Osteocyte (in vitro differentiated cells): ENCODE results near the gene STMN3. TPM values are rescaled to one million over a fixed set of nuclear protein-coding genes. Genes with fewer than 3 reads are reported as not detected.

ENCODE experiments used
- DNase-seq: peaks from one replicate; pipeline ENCODE4 v3.0.0; 2021; ENCODE audit warnings: mixed read lengths; ENCODE audit not compliant: unreplicated experiment; ENCODE audit errors: extremely low spot score
- H3K27ac Mint-ChIP-seq: one replicate; pipeline ENCODE4 v1.8.0; 2021; ENCODE audit warnings: mild to moderate bottlenecking, mixed read lengths; ENCODE audit not compliant: unreplicated experiment
- H3K27me3 Mint-ChIP-seq: one replicate; pipeline ENCODE4 v1.8.0; 2021; ENCODE audit warnings: mixed read lengths; ENCODE audit not compliant: unreplicated experiment
- H3K36me3 Mint-ChIP-seq: one replicate; pipeline ENCODE4 v1.8.0; 2021; ENCODE audit warnings: mixed read lengths; ENCODE audit not compliant: unreplicated experiment
- H3K4me1 Mint-ChIP-seq: one replicate; pipeline ENCODE4 v1.8.0; 2021; ENCODE audit warnings: mixed read lengths; ENCODE audit not compliant: unreplicated experiment
- H3K4me3 Mint-ChIP-seq: one replicate; pipeline ENCODE4 v1.8.0; 2021; ENCODE audit warnings: mild to moderate bottlenecking, moderate library complexity, mixed read lengths; ENCODE audit not compliant: unreplicated experiment
- H3K9me3 Mint-ChIP-seq: one replicate; pipeline ENCODE4 v1.8.0; 2021; ENCODE audit warnings: mixed read lengths; ENCODE audit not compliant: unreplicated experiment
- total RNA-seq: library from RNA; stranded (reverse); gene quantifications from 2 replicates; pipeline ENCODE4 v1.2.1, GENCODE V29; 2021
- TF ChIP-seq, protein P1 (sequence below): fragments of 200-600 bp; sonication (generic); IDR thresholded peaks from 2 replicates; pipeline ENCODE4 v1.5.0; 2021; ENCODE audit warnings: antibody characterized with exemption, mild to moderate bottlenecking, moderate library complexity

Gene STMN3
- total RNA-seq, 1 donor from 2014 or later, result 33.2 TPM

DNA sequence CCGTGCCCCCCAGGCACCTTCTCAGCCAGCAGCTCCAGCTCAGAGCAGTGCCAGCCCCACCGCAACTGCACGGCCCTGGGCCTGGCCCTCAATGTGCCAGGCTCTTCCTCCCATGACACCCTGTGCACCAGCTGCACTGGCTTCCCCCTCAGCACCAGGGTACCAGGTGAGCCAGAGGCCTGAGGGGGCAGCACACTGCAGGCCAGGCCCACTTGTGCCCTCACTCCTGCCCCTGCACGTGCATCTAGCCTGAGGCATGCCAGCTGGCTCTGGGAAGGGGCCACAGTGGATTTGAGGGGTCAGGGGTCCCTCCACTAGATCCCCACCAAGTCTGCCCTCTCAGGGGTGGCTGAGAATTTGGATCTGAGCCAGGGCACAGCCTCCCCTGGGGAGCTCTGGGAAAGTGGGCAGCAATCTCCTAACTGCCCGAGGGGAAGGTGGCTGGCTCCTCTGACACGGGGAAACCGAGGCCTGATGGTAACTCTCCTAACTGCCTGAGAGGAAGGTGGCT, 44.2 kb upstream of the STMN3 start:
- H3K27ac Mint-ChIP-seq, result peak overlapping the region; percentile 18
- H3K4me3 Mint-ChIP-seq, result no peak overlapping the region
- TF ChIP-seq, protein P1, sequence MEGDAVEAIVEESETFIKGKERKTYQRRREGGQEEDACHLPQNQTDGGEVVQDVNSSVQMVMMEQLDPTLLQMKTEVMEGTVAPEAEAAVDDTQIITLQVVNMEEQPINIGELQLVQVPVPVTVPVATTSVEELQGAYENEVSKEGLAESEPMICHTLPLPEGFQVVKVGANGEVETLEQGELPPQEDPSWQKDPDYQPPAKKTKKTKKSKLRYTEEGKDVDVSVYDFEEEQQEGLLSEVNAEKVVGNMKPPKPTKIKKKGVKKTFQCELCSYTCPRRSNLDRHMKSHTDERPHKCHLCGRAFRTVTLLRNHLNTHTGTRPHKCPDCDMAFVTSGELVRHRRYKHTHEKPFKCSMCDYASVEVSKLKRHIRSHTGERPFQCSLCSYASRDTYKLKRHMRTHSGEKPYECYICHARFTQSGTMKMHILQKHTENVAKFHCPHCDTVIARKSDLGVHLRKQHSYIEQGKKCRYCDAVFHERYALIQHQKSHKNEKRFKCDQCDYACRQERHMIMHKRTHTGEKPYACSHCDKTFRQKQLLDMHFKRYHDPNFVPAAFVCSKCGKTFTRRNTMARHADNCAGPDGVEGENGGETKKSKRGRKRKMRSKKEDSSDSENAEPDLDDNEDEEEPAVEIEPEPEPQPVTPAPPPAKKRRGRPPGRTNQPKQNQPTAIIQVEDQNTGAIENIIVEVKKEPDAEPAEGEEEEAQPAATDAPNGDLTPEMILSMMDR, result no peak
- DNase-seq, result no peak
- H3K9me3 Mint-ChIP-seq, result no peaks in the 10 kb centered on the region
- H3K4me1 Mint-ChIP-seq, result peaks cover 31% of the 10 kb centered on the region
- H3K36me3 Mint-ChIP-seq, result no peaks in the 10 kb centered on the region
- no peaks in the 10 kb centered on the region for H3K27me3 Mint-ChIP-seq

DNA sequence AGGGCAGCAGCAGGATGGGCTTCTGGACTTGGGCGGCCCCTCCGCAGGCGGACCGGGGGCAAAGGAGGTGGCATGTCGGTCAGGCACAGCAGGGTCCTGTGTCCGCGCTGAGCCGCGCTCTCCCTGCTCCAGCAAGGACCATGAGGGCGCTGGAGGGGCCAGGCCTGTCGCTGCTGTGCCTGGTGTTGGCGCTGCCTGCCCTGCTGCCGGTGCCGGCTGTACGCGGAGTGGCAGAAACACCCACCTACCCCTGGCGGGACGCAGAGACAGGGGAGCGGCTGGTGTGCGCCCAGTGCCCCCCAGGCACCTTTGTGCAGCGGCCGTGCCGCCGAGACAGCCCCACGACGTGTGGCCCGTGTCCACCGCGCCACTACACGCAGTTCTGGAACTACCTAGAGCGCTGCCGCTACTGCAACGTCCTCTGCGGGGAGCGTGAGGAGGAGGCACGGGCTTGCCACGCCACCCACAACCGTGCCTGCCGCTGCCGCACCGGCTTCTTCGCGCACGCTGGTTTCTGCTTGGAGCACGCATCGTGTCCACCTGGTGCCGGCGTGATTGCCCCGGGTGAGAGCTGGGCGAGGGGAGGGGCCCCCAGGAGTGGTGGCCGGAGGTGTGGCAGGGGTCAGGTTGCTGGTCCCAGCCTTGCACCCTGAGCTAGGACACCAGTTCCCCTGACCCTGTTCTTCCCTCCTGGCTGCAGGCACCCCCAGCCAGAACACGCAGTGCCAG, 43.6 kb upstream of the STMN3 start, which contains the start of gene TNFRSF6B:
TNFRSF6B (plus strand) TSS at position 25 of the 729 bp plus-strand sequence; CDS start at position 141, 116 bp downstream.
- H3K27me3 Mint-ChIP-seq, result no peaks in the 10 kb centered on the region
- H3K9me3 Mint-ChIP-seq, result no peaks in the 10 kb centered on the region
- H3K4me1 Mint-ChIP-seq, result peaks cover 35% of the 10 kb centered on the region
- no peak within 1 kb of the TSS for H3K4me3 Mint-ChIP-seq
- DNase-seq, result no peak
- no peaks in the 10 kb centered on the region for H3K36me3 Mint-ChIP-seq
- TF ChIP-seq, protein P1, result no peak
- peak within 1 kb of the TSS; percentile 18 for H3K27ac Mint-ChIP-seq

DNA sequence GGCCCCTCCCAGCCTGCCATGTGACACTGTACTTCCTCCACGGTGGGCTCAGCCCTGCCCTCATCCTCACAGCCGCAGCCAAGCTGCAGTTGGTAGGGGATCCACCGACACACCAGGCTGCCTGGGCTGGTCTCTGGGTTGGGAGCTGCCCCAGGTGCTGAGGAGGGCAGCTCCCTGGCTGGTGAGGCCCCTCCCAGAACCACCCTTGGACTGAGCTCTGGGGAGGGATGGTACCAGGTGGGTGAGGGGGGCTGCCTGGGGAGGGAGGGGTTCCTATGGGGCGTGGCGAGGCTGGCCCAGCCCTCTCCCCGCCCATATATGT, 43.0 kb upstream of the STMN3 start:
- Mint-ChIP-seq H3K4me1 (peaks cover 40% of the 10 kb centered on the region), H3K36me3 (no peaks in the 10 kb centered on the region), H3K27ac (no peak overlapping the region), H3K9me3 (no peaks in the 10 kb centered on the region), H3K27me3 (no peaks in the 10 kb centered on the region), H3K4me3 (no peak overlapping the region)
- DNase-seq, result no peak
- TF ChIP-seq, protein P1, result no peak

DNA sequence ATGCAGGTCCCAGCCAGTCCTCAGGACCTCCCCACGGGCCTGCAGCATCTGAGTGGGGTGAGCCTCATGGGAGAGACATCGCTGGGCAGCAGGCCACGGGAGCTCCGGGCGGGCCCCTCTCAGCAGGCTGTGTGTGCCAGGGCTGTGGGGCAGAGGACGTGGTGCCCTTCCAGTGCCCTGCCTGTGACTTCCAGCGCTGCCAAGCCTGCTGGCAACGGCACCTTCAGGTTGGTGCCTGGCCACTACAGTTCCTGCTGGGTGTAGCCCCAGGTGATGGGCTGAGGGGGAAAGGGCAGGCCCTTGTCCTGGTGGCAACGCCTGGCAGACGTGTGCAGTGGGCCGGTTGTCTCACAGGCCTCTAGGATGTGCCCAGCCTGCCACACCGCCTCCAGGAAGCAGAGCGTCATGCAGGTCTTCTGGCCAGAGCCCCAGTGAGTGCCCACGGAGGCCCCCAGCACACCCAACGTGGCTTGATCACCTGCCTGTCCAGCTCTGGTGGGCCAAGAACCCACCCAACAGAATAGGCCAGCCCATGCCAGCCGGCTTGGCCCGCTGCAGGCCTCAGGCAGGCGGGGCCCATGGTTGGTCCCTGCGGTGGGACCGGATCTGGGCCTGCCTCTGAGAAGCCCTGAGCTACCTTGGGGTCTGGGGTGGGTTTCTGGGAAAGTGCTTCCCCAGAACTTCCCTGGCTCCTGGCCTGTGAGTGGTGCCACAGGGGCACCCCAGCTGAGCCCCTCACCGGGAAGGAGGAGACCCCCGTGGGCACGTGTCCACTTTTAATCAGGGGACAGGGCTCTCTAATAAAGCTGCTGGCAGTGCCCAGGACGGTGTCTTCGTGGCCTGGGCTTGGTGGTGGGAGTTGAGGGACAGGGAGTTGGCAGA, 42.4 kb upstream of the STMN3 start:
- Mint-ChIP-seq H3K4me1 (peaks cover 43% of the 10 kb centered on the region), H3K4me3 (no peak overlapping the region), H3K27me3 (no peaks in the 10 kb centered on the region), H3K9me3 (no peaks in the 10 kb centered on the region), H3K36me3 (no peaks in the 10 kb centered on the region), H3K27ac (no peak overlapping the region)
- no peak for DNase-seq
- TF ChIP-seq, protein P1, result no peak
